MCF 10A (cell line): ENCODE results near the gene TTC9B. TPM values are rescaled to one million over a fixed set of nuclear protein-coding genes. Genes with fewer than 3 reads are reported as not detected.

ENCODE experiments used
- BruUV-seq: library from RNA; stranded (reverse); fragments of 400-500 nt; replicated peaks from 2 replicates; lab custom pipeline; 2021; lab: Mats Ljungman, UMichigan
- CTCF ChIA-PET: fragments of 300-600 bp; sonication (Branson Sonifier 250); formaldehyde crosslinking; extraction: SDS; loops from one replicate; lab custom pipeline; 2021; ENCODE audit warnings: antibody characterized with exemption, inconsistent platforms; lab: Yijun Ruan, JAX
- POLR2A ChIA-PET: fragments of 300-600, 350-650 bp; sonication (Branson Sonifier 250); formaldehyde crosslinking; extraction: SDS; loops from one replicate; lab custom pipeline; 2020; ENCODE audit warnings: antibody characterized with exemption, inconsistent platforms; lab: Yijun Ruan, JAX
- DNase-seq: peaks from one replicate; pipeline ENCODE4 v3.0.0-alpha.2; 2018; ENCODE audit not compliant: unreplicated experiment
- H3K27ac Mint-ChIP-seq: one replicate; pipeline ENCODE4 v1.8.0; 2022; ENCODE audit warnings: mild to moderate bottlenecking, low read depth, mixed read lengths; ENCODE audit not compliant: unreplicated experiment
- H3K27me3 Mint-ChIP-seq: one replicate; pipeline ENCODE4 v1.8.0; 2022; ENCODE audit warnings: mixed read lengths; ENCODE audit not compliant: insufficient read depth, unreplicated experiment
- H3K36me3 Mint-ChIP-seq: one replicate; pipeline ENCODE4 v1.8.0; 2022; ENCODE audit warnings: mild to moderate bottlenecking, moderate library complexity, mixed read lengths; ENCODE audit not compliant: insufficient read depth, unreplicated experiment
- H3K4me1 Mint-ChIP-seq: one replicate; pipeline ENCODE4 v1.8.0; 2022; ENCODE audit warnings: mixed read lengths; ENCODE audit not compliant: insufficient read depth, unreplicated experiment
- H3K4me3 Mint-ChIP-seq: one replicate; pipeline ENCODE4 v1.8.0; 2022; ENCODE audit warnings: mild to moderate bottlenecking, moderate library complexity, mixed read lengths; ENCODE audit not compliant: unreplicated experiment
- H3K9me3 Mint-ChIP-seq: one replicate; pipeline ENCODE4 v1.8.0; 2022; ENCODE audit warnings: mixed read lengths; ENCODE audit not compliant: unreplicated experiment
- intact Hi-C: fragments of 100-400 bp; cut with micrococcal nuclease; formaldehyde crosslinking; loops from 2 replicates; pipeline ENCODE4 v1.14.1; 2022
- total RNA-seq: library from RNA; stranded (reverse); gene quantifications from 2 replicates; pipeline ENCODE4 v1.2.3, GENCODE V29; 2022
- TF ChIP-seq, protein P1 (sequence below): fragments of 200-600 bp; IDR thresholded peaks from one replicate; pipeline ENCODE4 v1.8.0; 2022; ENCODE audit warnings: antibody characterized with exemption, mild to moderate bottlenecking; ENCODE audit not compliant: unreplicated experiment

Gene TTC9B
- total RNA-seq, 1 experiment from 2014 or later: not detected

- Mint-ChIP-seq H3K36me3 (peaks cover 45% of the 10 kb centered on the region), H3K27ac (no peak overlapping the region), H3K4me3 (no peak overlapping the region), H3K27me3 (no peaks in the 10 kb centered on the region), H3K9me3 (no peaks in the 10 kb centered on the region), H3K4me1 (peaks cover 11% of the 10 kb centered on the region)
- CTCF ChIA-PET: interaction anchor here (0.8 kb wide), 1 partner anchor 24 kb away, joined by 3 read pairs; no protein-coding TSS in a partner anchor
- TSS peak; percentile 31 for BruUV-seq
- no peak for DNase-seq
- intact Hi-C loops: no loop called here
- TF ChIP-seq, protein P1, sequence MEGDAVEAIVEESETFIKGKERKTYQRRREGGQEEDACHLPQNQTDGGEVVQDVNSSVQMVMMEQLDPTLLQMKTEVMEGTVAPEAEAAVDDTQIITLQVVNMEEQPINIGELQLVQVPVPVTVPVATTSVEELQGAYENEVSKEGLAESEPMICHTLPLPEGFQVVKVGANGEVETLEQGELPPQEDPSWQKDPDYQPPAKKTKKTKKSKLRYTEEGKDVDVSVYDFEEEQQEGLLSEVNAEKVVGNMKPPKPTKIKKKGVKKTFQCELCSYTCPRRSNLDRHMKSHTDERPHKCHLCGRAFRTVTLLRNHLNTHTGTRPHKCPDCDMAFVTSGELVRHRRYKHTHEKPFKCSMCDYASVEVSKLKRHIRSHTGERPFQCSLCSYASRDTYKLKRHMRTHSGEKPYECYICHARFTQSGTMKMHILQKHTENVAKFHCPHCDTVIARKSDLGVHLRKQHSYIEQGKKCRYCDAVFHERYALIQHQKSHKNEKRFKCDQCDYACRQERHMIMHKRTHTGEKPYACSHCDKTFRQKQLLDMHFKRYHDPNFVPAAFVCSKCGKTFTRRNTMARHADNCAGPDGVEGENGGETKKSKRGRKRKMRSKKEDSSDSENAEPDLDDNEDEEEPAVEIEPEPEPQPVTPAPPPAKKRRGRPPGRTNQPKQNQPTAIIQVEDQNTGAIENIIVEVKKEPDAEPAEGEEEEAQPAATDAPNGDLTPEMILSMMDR: no peak
- POLR2A ChIA-PET: no interaction called here
Measured at GRCh38 chr19:40252395-40252794, 34.2 kb upstream of the TTC9B start.

DNA sequence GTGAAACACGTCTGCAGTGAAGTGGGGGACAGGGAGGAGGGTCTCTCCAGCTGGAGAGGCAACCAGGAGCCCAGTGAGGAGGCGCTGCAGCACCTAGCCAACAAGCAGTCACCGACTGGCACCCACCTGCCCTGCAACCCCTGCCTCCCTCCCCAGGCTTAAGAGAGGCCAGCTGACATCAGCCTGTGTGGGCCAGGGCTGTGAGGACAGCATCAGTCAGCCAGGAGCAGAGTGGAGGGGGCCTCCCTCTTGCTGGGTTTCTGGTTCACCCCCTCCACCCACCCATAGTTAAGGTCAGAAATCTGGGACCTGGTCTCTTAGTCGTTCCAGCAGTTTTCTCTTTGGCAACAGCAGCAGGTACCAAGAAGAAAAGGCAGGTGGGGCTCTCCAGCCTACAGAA lies 33.8 kb upstream of the TTC9B start:
- no peak overlapping the region for H3K4me3 Mint-ChIP-seq
- H3K9me3 Mint-ChIP-seq: no peaks in the 10 kb centered on the region
- no peak overlapping the region for H3K27ac Mint-ChIP-seq
- TF ChIP-seq, protein P1: no peak
- intact Hi-C loops: no loop called here
- no peaks in the 10 kb centered on the region for H3K27me3 Mint-ChIP-seq
- DNase-seq: no peak
- ChIA-PET CTCF (interaction anchor here (0.8 kb wide), 1 partner anchor 24 kb away, joined by 3 read pairs; no protein-coding TSS in a partner anchor), POLR2A (no interaction called here)
- peaks cover 7% of the 10 kb centered on the region for H3K4me1 Mint-ChIP-seq
- H3K36me3 Mint-ChIP-seq: peaks cover 43% of the 10 kb centered on the region
- no TSS peak for BruUV-seq

GRCh38 chr19:40251244-40251643 lies 33.1 kb upstream of the TTC9B start:
- Mint-ChIP-seq H3K4me1 (no peaks in the 10 kb centered on the region), H3K27me3 (no peaks in the 10 kb centered on the region), H3K27ac (no peak overlapping the region), H3K36me3 (peaks cover 42% of the 10 kb centered on the region), H3K9me3 (no peaks in the 10 kb centered on the region), H3K4me3 (no peak overlapping the region)
- no TSS peak for BruUV-seq
- ChIA-PET POLR2A (no interaction called here), CTCF (no interaction called here)
- intact Hi-C loops: no loop called here
- DNase-seq: no peak
- TF ChIP-seq, protein P1: no peak

DNA sequence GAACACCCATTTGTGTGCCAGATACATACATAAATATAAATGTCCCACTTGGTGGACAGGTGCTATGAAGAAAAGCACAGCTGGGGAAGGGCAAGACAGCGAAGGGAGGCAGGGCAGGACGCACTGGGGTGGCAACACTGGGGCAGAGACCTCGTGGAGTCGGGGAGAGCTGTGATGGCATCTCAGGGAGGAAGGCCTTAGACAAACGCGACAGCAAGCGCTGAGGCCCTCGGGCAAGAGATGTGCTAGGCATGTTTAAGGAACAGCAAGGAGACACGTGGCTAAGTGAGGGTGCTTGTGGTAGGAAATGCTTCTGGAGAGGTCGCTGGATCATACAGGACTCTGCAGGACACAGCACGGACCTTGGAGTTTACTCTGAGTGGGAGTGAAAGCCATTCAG lies 31.6 kb upstream of the TTC9B start:
- no peak overlapping the region for H3K27ac Mint-ChIP-seq
- DNase-seq: no peak
- peaks cover 8% of the 10 kb centered on the region for H3K4me1 Mint-ChIP-seq
- intact Hi-C loops: no loop called here
- no peaks in the 10 kb centered on the region for H3K9me3 Mint-ChIP-seq
- CTCF ChIA-PET: interaction anchor here (0.6 kb wide), 2 partner anchors 406 to 1042 kb away, joined by 3 to 4 read pairs; no protein-coding TSS in a partner anchor
- no peaks in the 10 kb centered on the region for H3K27me3 Mint-ChIP-seq
- H3K4me3 Mint-ChIP-seq: no peak overlapping the region
- TF ChIP-seq, protein P1: no peak
- peaks cover 34% of the 10 kb centered on the region for H3K36me3 Mint-ChIP-seq
- no TSS peak for BruUV-seq
- POLR2A ChIA-PET: no interaction called here
